ENCODE data around the gene PRUNE1. TPM values are rescaled to one million over a fixed set of nuclear protein-coding genes. Genes with fewer than 3 reads are reported as not detected.

The PRUNE1 gene
- total RNA-seq, 1 experiment from 2014 or later, result 30.7 TPM

- Histone ChIP-seq H3K27me3 (ENCODE audit: insufficient read depth, low read depth) (no peaks in the 10 kb centered on the region), H3K79me2 (ENCODE audit: low read depth) (no peaks in the 10 kb centered on the region), H3K9me2 (ENCODE audit: insufficient read depth) (no peaks in the 10 kb centered on the region), H2AFZ (no peak overlapping the region), H3K4me3 (no peak overlapping the region), H3K4me1 (replicated peaks; ENCODE audit: insufficient read depth) (no peaks in the 10 kb centered on the region), H3K36me3 (ENCODE audit: low read depth) (peaks cover 39% of the 10 kb centered on the region), H3K4me2 (no peak overlapping the region), H3K9me3 (ENCODE audit: insufficient read depth, low read depth) (no peaks in the 10 kb centered on the region), H4K20me1 (ENCODE audit: insufficient read depth) (no peaks in the 10 kb centered on the region), H3K27ac (no peak overlapping the region), H3F3A (ENCODE audit: insufficient read depth, low read depth) (peaks cover 33% of the 10 kb centered on the region)
- BruUV-seq (replicated peaks), result no TSS peak
- TF ChIP-seq EZH2 (IDR thresholded peaks at IDR 0.05; ENCODE audit: low read depth) (no peak), CTCF (conservative IDR thresholded peaks at IDR 0.05) (no peak)
- CTCF ChIA-PET, result no interaction called here
- DNase-seq, result no peak
- intact Hi-C loops (cut with micrococcal nuclease; ENCODE audit: unreplicated experiment), result no loop called here
- POLR2A ChIA-PET (ENCODE audit: unreplicated experiment), result interaction anchor here (0.6 to 0.7 kb wide), 2 partner anchors 8 to 42 kb away, joined by 4 to 5 read pairs; no protein-coding TSS in a partner anchor
Observed at GRCh38 chr1:150963321-150964163, 44.7 kb upstream of the PRUNE1 start.

- no peak for TF ChIP-seq EZH2 (IDR thresholded peaks at IDR 0.05; ENCODE audit: low read depth)
- no peak for TF ChIP-seq CTCF (conservative IDR thresholded peaks at IDR 0.05)
- DNase-seq, result no peak
- Histone ChIP-seq H3K27me3 (ENCODE audit: insufficient read depth, low read depth) (no peaks in the 10 kb centered on the region), H3K79me2 (ENCODE audit: low read depth) (no peaks in the 10 kb centered on the region), H3K27ac (no peak overlapping the region), H3K36me3 (ENCODE audit: low read depth) (peaks cover 37% of the 10 kb centered on the region), H3K9me3 (ENCODE audit: insufficient read depth, low read depth) (no peaks in the 10 kb centered on the region), H4K20me1 (ENCODE audit: insufficient read depth) (no peaks in the 10 kb centered on the region), H3K4me3 (no peak overlapping the region), H2AFZ (no peak overlapping the region), H3F3A (ENCODE audit: insufficient read depth, low read depth) (peaks cover 33% of the 10 kb centered on the region; the same call in 1 of the 2 replicates), H3K4me2 (no peak overlapping the region), H3K4me1 (replicated peaks; ENCODE audit: insufficient read depth) (no peaks in the 10 kb centered on the region), H3K9me2 (ENCODE audit: insufficient read depth) (no peaks in the 10 kb centered on the region)
- intact Hi-C loops (cut with micrococcal nuclease; ENCODE audit: unreplicated experiment), result no loop called here
- POLR2A ChIA-PET (ENCODE audit: unreplicated experiment), result no interaction called here
- CTCF ChIA-PET, result no interaction called here
- no TSS peak for BruUV-seq (replicated peaks)
Observed at GRCh38 chr1:150964164-150964489, 44.1 kb upstream of the PRUNE1 start.

- TF ChIP-seq CTCF (conservative IDR thresholded peaks at IDR 0.05), result no peak
- TF ChIP-seq EZH2 (IDR thresholded peaks at IDR 0.05; ENCODE audit: low read depth), result no peak
- H3K27ac ChIP-seq, result no peak overlapping the region
- ChIA-PET POLR2A (ENCODE audit: unreplicated experiment) (no interaction called here), CTCF (interaction anchor here (0.7 kb wide), 1 partner anchor 573 kb away, joined by 3 read pairs; no protein-coding TSS in a partner anchor)
- peaks cover 32% of the 10 kb centered on the region for H3F3A ChIP-seq (ENCODE audit: insufficient read depth, low read depth)
- no peak overlapping the region for H3K4me3 ChIP-seq
- no peak for DNase-seq
- no peak overlapping the region for H3K4me2 ChIP-seq
- no peaks in the 10 kb centered on the region for H3K27me3 ChIP-seq (ENCODE audit: insufficient read depth, low read depth)
- no TSS peak for BruUV-seq (replicated peaks)
- H3K4me1 ChIP-seq (replicated peaks; ENCODE audit: insufficient read depth), result no peaks in the 10 kb centered on the region
- H2AFZ ChIP-seq, result no peak overlapping the region
- no peaks in the 10 kb centered on the region for H3K9me2 ChIP-seq (ENCODE audit: insufficient read depth)
- H4K20me1 ChIP-seq (ENCODE audit: insufficient read depth), result no peaks in the 10 kb centered on the region
- no peaks in the 10 kb centered on the region for H3K9me3 ChIP-seq (ENCODE audit: insufficient read depth, low read depth)
- peaks cover 33% of the 10 kb centered on the region for H3K36me3 ChIP-seq (ENCODE audit: low read depth)
- H3K79me2 ChIP-seq (ENCODE audit: low read depth), result peaks cover 13% of the 10 kb centered on the region
- intact Hi-C loops (cut with micrococcal nuclease; ENCODE audit: unreplicated experiment), result no loop called here
Observed at GRCh38 chr1:150965605-150966004, 42.6 kb upstream of the PRUNE1 start.
